ENCODE data around the gene NKX6-1. TPM values are rescaled to one million over a fixed set of nuclear protein-coding genes. Genes with fewer than 3 reads are reported as not detected.

NKX6-1 gene
- total RNA-seq, 1 experiment from 2014 or later: 0.68 TPM

GRCh38 chr4:84442778-84443177 is 56.3 kb downstream of the NKX6-1 start:
- no TSS peak for BruUV-seq (replicated peaks)
- Mint-ChIP-seq H3K27me3 (ENCODE audit: insufficient read depth, unreplicated experiment) (peaks cover 100% of the 10 kb centered on the region), H3K27ac (ENCODE audit: low read depth, unreplicated experiment) (no peak overlapping the region), H3K36me3 (ENCODE audit: insufficient read depth, unreplicated experiment) (no peaks in the 10 kb centered on the region), H3K9me3 (ENCODE audit: unreplicated experiment) (no peaks in the 10 kb centered on the region), H3K4me3 (ENCODE audit: unreplicated experiment) (no peak overlapping the region), H3K4me1 (ENCODE audit: insufficient read depth, unreplicated experiment) (no peaks in the 10 kb centered on the region)
- POLR2A ChIA-PET: no interaction called here
- CTCF ChIA-PET: interaction anchor here (2.8 kb wide), 1 partner anchor 9 kb away, joined by 20 read pairs; no protein-coding TSS in a partner anchor
- DNase-seq (ENCODE audit: unreplicated experiment): no peak
- TF ChIP-seq CTCF (IDR thresholded peaks at IDR 0.05; ENCODE audit: unreplicated experiment): no peak
- intact Hi-C loops (cut with micrococcal nuclease): no loop called here

Other genes starting within 250 kb of the NKX6-1 start
- gene CDS1, start 83.8 kb upstream of the NKX6-1 start, total RNA-seq (2022): 10.3 and 11.5 TPM in 2 replicates

All from MCF 10A (cell line).